Caco-2 (cell line): ENCODE measurements around the gene CARD9. TPM values are rescaled to one million over a fixed set of nuclear protein-coding genes. Genes with fewer than 3 reads are reported as not detected.

Experiments used
- BruUV-seq: library from RNA; stranded (reverse); fragments of 400-500 nt; replicated peaks from 2 replicates; lab custom pipeline; 2021; lab: Mats Ljungman, UMichigan
- CTCF ChIA-PET: fragments of 300-600 bp; sonication (Branson Sonifier 250); formaldehyde crosslinking; loops from one replicate; lab custom pipeline; 2022; ENCODE audit warnings: antibody characterized with exemption; lab: Charles Lee
- POLR2A ChIA-PET: fragments of 300-600 bp; sonication (Branson Sonifier 250); formaldehyde crosslinking; loops from one replicate; lab custom pipeline; 2022; ENCODE audit warnings: antibody characterized with exemption; lab: Charles Lee
- DNase-seq, 2 experiments: peaks; one replicate each; pipeline versions ENCODE4 v3.0.0 to v3.0.0-alpha.2; 2020 to 2022
- H3K27me3 ChIP-seq: replicated peaks from 2 replicates; pipeline ENCODE4 v1.6.0; 2011; ENCODE audit warnings: low read length; ENCODE audit not compliant: control insufficient read depth, insufficient read depth
- H3K36me3 ChIP-seq: 2 replicates; pipeline ENCODE4 v1.5.1; 2011; ENCODE audit warnings: low read length; ENCODE audit not compliant: control insufficient read depth, insufficient read depth
- H3K4me1 ChIP-seq: fragments of 250-450 bp; sonication (Bioruptor Pico); 2 replicates; pipeline ENCODE4 v1.5.1; 2020; ENCODE audit warnings: mild to moderate bottlenecking
- H3K4me3 ChIP-seq: 2 replicates; pipeline ENCODE4 v1.5.1; 2011; ENCODE audit warnings: low read depth, mild to moderate bottlenecking, control low read depth, low read length
- H3K9me3 ChIP-seq: fragments of 250-450 bp; sonication (Bioruptor Pico); 2 replicates; pipeline ENCODE4 v1.5.1; 2020; ENCODE audit warnings: mild to moderate bottlenecking, moderate library complexity
- H3K27ac Mint-ChIP-seq: one replicate; pipeline ENCODE4 v1.8.0; 2022; ENCODE audit warnings: mixed read lengths; ENCODE audit not compliant: unreplicated experiment
- H3K27me3 Mint-ChIP-seq: one replicate; pipeline ENCODE4 v1.8.0; 2022; ENCODE audit warnings: mixed read lengths; ENCODE audit not compliant: insufficient read depth, unreplicated experiment
- H3K36me3 Mint-ChIP-seq: one replicate; pipeline ENCODE4 v1.8.0; 2022; ENCODE audit warnings: mild to moderate bottlenecking, mixed read lengths; ENCODE audit not compliant: insufficient read depth, unreplicated experiment
- H3K4me1 Mint-ChIP-seq: one replicate; pipeline ENCODE4 v1.8.0; 2022; ENCODE audit warnings: low read depth, mixed read lengths; ENCODE audit not compliant: unreplicated experiment
- H3K4me3 Mint-ChIP-seq: one replicate; pipeline ENCODE4 v1.8.0; 2022; ENCODE audit warnings: mild to moderate bottlenecking, moderate library complexity, mixed read lengths; ENCODE audit not compliant: unreplicated experiment
- H3K9me3 Mint-ChIP-seq: one replicate; pipeline ENCODE4 v1.8.0; 2022; ENCODE audit warnings: mixed read lengths; ENCODE audit not compliant: unreplicated experiment
- CTCF ChIP-seq, 2 experiments: fragments of 200-600 bp in 1 of 2; IDR thresholded peaks; 1 replicate in 1 of 2; 2 replicates in 1 of 2; pipeline versions ENCODE4 v1.5.1 to v1.8.0; 2011 to 2022; ENCODE audit warnings: antibody characterized with exemption in 1 of 2, control low read depth in 1 of 2, inconsistent platforms in 1 of 2, low read depth in 1 of 2, low read length in 1 of 2, mild to moderate bottlenecking in 1 of 2, moderate library complexity in 1 of 2; ENCODE audit not compliant: insufficient read depth in 1 of 2, severe bottlenecking in 1 of 2, unreplicated experiment in 1 of 2
- intact Hi-C: fragments of 100-400 bp; cut with micrococcal nuclease; formaldehyde crosslinking; loops from one replicate; pipeline ENCODE4 v1.10.0; 2022; ENCODE audit not compliant: unreplicated experiment
- total RNA-seq: library from RNA; stranded (reverse); gene quantifications from 2 replicates; pipeline ENCODE4 v1.2.3, GENCODE V29; 2022

Gene CARD9
- total RNA-seq, 1 experiment from 2014 or later = 1.7 TPM

GRCh38 chr9:136314944-136315343, 58.5 kb downstream of the CARD9 start:
- Mint-ChIP-seq H3K9me3 (peaks cover 24% of the 10 kb centered on the region), H3K36me3 (peaks cover 9% of the 10 kb centered on the region), H3K4me1 (no peaks in the 10 kb centered on the region), H3K27me3 (no peaks in the 10 kb centered on the region), H3K4me3 (no peak overlapping the region), H3K27ac (no peak overlapping the region)
- Histone ChIP-seq H3K9me3 (peaks cover 16% of the 10 kb centered on the region), H3K36me3 (no peaks in the 10 kb centered on the region), H3K4me1 (no peaks in the 10 kb centered on the region), H3K4me3 (no peak overlapping the region), H3K27me3 (no peaks in the 10 kb centered on the region)
- no TSS peak for BruUV-seq
- TF ChIP-seq CTCF (IDR thresholded peaks at IDR 0.05; ENCODE audit: insufficient read depth in 1 of 2, low read depth in 1 of 2, low read length in 1 of 2, severe bottlenecking in 1 of 2, unreplicated experiment in 1 of 2) = no peak
- DNase-seq = no peak
- intact Hi-C loops = no loop called here
- POLR2A ChIA-PET = no interaction called here
- CTCF ChIA-PET = no interaction called here

DNA sequence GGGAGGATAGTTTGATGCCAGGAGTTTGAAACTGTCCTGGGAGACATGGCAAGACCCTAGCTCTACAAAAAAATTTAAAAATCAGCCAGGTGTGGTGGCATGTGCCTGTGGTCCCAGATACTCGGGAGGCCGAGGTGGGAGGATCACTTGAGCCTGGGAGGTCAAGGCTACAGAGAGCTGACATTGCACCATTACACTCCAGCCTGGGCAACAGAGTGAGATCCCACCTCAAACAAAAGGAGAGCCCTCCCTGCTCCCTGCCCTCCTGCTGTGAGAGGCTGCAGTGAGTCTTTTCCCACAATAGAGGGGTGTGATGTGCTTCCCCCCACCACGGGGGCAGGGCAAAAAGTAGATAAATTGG, 59.4 kb downstream of the CARD9 start:
- CTCF ChIA-PET = no interaction called here

More for the DNA sequence above, 59.4 kb downstream of the CARD9 start:
- Histone ChIP-seq H3K36me3 (no peaks in the 10 kb centered on the region), H3K4me3 (no peak overlapping the region), H3K27me3 (no peaks in the 10 kb centered on the region), H3K4me1 (no peaks in the 10 kb centered on the region), H3K9me3 (peaks cover 16% of the 10 kb centered on the region)
- no peaks in the 10 kb centered on the region for H3K4me1 Mint-ChIP-seq
- H3K9me3 Mint-ChIP-seq = peaks cover 24% of the 10 kb centered on the region
- no peak for DNase-seq
- peaks cover 7% of the 10 kb centered on the region for H3K36me3 Mint-ChIP-seq
- POLR2A ChIA-PET = no interaction called here
- no peaks in the 10 kb centered on the region for H3K27me3 Mint-ChIP-seq
- no peak overlapping the region for H3K27ac Mint-ChIP-seq
- no peak for TF ChIP-seq CTCF (IDR thresholded peaks at IDR 0.05; ENCODE audit: insufficient read depth in 1 of 2, low read depth in 1 of 2, low read length in 1 of 2, severe bottlenecking in 1 of 2, unreplicated experiment in 1 of 2)
- intact Hi-C loops = no loop called here
- no TSS peak for BruUV-seq
- no peak overlapping the region for H3K4me3 Mint-ChIP-seq

Other genes starting within 250 kb of the CARD9 start
- gene LHX3, start 168.5 kb downstream of the CARD9 start, total RNA-seq = 1.1 and 1.2 TPM in 2 replicates
- 26.9 and 29.6 TPM in 2 replicates for gene QSOX2, start 127.9 kb downstream of the CARD9 start, total RNA-seq
- gene CCDC187, start 69.6 kb downstream of the CARD9 start, total RNA-seq = 0.09 and 0.11 TPM in 2 replicates
- 25.7 and 26.5 TPM in 2 replicates for gene GPSM1, start 46.1 kb downstream of the CARD9 start, total RNA-seq
- 27.1 and 29.1 TPM in 2 replicates for gene DNLZ, start 9.9 kb downstream of the CARD9 start, total RNA-seq
- gene SNAPC4, start 26.5 kb upstream of the CARD9 start, total RNA-seq = 15.3 and 17.2 TPM in 2 replicates
- 85.2 and 92.6 TPM in 2 replicates for gene ENTR1, start 36.9 kb upstream of the CARD9 start, total RNA-seq
- 89.9 and 91.5 TPM in 2 replicates for gene PMPCA, start 37.0 kb upstream of the CARD9 start, total RNA-seq
- 18.6 and 20.0 TPM in 2 replicates for gene INPP5E, start 66.2 kb upstream of the CARD9 start, total RNA-seq
- gene SEC16A, start 109.4 kb upstream of the CARD9 start, total RNA-seq = 76.4 and 81.3 TPM in 2 replicates
- gene NOTCH1, start 172.4 kb upstream of the CARD9 start, total RNA-seq = 5.5 and 6.3 TPM in 2 replicates